GM10266 (cell line): Measurements from ENCODE around the gene OTUB2.
A peak's percentile ranks its signal among the peaks of the same experiment; 100 is the strongest.

Experiments used
- DNase-seq: peaks from one replicate; pipeline ENCODE4 v3.0.0; 2012; ENCODE audit errors: extremely low spot score
- CTCF ChIP-seq: IDR thresholded peaks from 2 replicates; pipeline ENCODE4 v1.5.1; 2012; ENCODE audit warnings: mild to moderate bottlenecking, low read depth; ENCODE audit not compliant: control insufficient read depth, insufficient read depth; ENCODE audit errors: missing control alignments

The OTUB2 gene

DNA sequence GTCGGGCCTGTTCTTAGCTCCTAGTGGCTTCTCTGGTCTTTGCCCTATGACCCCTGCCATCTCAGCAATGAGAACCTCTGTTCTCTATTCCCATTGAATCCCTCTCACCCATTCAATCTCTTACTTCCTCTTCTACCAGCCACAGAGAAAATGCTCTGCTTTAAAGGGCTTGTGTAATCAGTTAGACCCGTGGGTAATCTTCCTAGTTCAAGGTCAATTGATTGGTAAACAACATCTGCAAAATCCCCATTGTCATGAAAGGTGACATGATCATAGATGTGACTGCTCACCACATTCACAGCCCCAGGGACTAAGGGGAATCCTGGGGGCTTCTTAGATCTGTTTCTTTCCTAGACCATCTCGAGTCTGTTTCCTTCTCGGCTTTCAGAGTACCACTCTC is 36.2 kb upstream of the OTUB2 start:
- peak; percentile 69 for DNase-seq
- no peak for TF ChIP-seq CTCF

DNA sequence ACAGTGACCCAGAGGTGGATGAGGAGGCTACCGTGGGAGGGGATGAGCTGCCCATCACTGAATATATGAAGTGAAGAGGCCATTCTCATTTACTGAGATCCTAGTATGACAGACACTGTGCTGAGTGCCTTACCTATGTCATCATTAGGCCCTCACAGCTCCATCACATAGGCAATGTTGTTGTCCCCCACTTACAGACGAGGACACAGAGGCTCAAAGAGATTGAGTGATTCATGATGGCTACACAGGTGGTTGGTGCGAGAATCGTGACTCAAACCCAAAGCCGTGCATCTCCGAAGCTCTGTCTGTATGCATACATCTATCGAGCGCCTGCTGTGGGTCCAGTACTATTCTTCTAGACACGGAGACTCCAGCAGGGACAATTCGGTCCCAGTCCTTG is 34.9 kb upstream of the OTUB2 start:
- TF ChIP-seq CTCF = no peak
- DNase-seq = no peak

- no peak for TF ChIP-seq CTCF
- no peak for DNase-seq
Observed at GRCh38 chr14:93991649-93992048, 34.5 kb upstream of the OTUB2 start.

GRCh38 chr14:93993382-93993781 is 32.8 kb upstream of the OTUB2 start:
- TF ChIP-seq CTCF = no peak

GRCh38 chr14:93994919-93995682 is 31.0 kb upstream of the OTUB2 start:
- no peak for DNase-seq
- no peak for TF ChIP-seq CTCF

More at GRCh38 chr14:93993382-93993781, 32.8 kb upstream of the OTUB2 start:
- DNase-seq = no peak

DNA sequence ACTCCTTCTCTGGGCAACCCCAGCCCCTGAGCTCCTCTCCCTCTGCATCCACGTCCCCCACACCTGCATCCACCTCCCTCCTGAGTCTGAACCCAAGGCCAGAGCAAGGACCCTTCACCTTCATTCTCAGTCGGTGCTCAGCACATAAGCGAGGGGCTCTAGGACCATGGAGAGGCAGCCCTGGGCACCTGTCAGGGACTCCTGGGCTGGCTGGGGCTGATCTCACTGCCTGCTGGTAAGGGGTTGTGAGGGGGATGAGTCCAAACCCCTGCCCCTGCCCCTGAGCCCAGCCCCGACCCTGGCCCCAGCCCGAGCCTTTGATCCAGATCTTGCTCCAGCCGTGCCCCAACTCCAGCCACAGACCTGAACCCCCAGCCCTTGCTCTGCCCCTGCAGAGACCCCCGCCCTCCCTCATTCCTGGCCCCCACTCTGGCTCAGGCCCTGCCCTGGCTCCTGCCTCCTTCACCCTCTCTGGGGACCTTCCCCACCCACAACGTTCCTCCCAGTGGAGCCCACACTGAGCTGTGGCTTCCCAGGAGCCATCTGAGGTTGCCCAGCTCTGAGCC is 29.9 kb upstream of the OTUB2 start:
- no peak for TF ChIP-seq CTCF

GRCh38 chr14:93997082-93997481 is 29.1 kb upstream of the OTUB2 start, which contains the start of gene CCDC197:
CCDC197 (plus strand) TSS chr14:93997301; CDS start chr14:93998132, 831 bp downstream.
- DNase-seq = no peak
- no peak for TF ChIP-seq CTCF

More for the DNA sequence above, 29.9 kb upstream of the OTUB2 start:
- DNase-seq = no peak
